ENCODE results near the gene ABCC4.

GRCh38 chr13:95216182-95216581, 85.1 kb downstream of the ABCC4 start:
- TF ChIP-seq CTCF (IDR thresholded peaks at IDR 0.05) = no peak
- no peak for TF ChIP-seq POLR2AphosphoS5 (IDR thresholded peaks at IDR 0.05; ENCODE audit: insufficient read depth in 1 of 2, low read depth in 1 of 2)
- TF ChIP-seq POLR2A (IDR thresholded peaks at IDR 0.05) = no peak

All from vagina (tissue), 2 donors.